ENCODE results near the gene PRKCA. TPM values are rescaled to one million over a fixed set of nuclear protein-coding genes. Genes with fewer than 3 reads are reported as not detected.

The PRKCA gene
- total and polyA plus RNA-seq, 9 of the 15 experiments (the other 6 are each of a cell fraction or from before 2014, with no cell fraction given): 3.2 to 33.0 (median 17.8) TPM

DNA sequence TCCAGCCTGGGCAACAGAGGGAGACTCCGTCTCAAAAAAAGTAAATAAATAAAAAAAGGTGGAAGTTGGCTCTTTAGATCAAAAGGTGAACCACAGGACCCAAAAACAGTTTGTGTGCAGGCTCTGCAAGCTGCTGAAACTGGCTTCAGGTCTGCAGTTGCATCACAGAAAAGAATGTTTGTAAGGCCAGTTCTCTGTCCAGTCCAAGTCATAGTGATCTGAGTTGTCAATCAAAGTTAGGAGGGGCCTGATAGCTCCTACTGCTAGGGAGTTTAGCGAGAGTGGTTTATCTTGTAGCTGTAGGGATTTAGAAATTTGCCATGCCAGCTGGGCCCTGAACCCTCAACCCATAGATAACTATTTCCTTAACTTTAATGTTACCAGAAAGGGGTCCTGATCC is 431.3 kb downstream of the PRKCA start:
- no peak overlapping the region for H3K27ac ChIP-seq (ENCODE audit: extremely low read depth, low read depth, low read length)
- no peaks in the 10 kb centered on the region for H3K9me1 ChIP-seq (ENCODE audit: control insufficient read depth, insufficient read depth, low read length)
- 53% methylated on average over 2 of the region's 2 CpGs for WGBS (ENCODE audit: insufficient coverage, low coverage, missing lambda C conversion rate)
- H3K4me3 ChIP-seq: no peak overlapping the region
- H3K27me3 ChIP-seq (ENCODE audit: control insufficient read depth in 2 of 2, insufficient read depth in 2 of 2, low read length in 2 of 2): no peaks in the 10 kb centered on the region
- no peaks in the 10 kb centered on the region for H3K79me2 ChIP-seq (ENCODE audit: control insufficient read depth, insufficient read depth, low read length)
- H4K20me1 ChIP-seq (replicated peaks; ENCODE audit: control insufficient read depth, insufficient read depth, low read length): no peaks in the 10 kb centered on the region
- no peak overlapping the region for H3K4me2 ChIP-seq (ENCODE audit: insufficient read depth, low read length)
- no peak for ATAC-seq
- BruUV-seq (replicated peaks): no TSS peak
- POLR2A ChIA-PET: interaction anchor here (0.6 to 0.9 kb wide), 3 partner anchors 10 to 180 kb away, joined by 3 read pairs; no protein-coding TSS in a partner anchor
- in situ Hi-C loops (cut with MboI): no loop called here
- no peak overlapping the region for H2AFZ ChIP-seq (ENCODE audit: low read depth, low read length)
- peaks cover 0 to 3% of the 10 kb centered on the region in 2 experiments; a peak in 2 of 5 replicates for H3K4me1 ChIP-seq (replicated peaks in 1 of 2; ENCODE audit: control insufficient read depth in 2 of 2, insufficient read depth in 2 of 2, low read length in 2 of 2)
- H3K9ac ChIP-seq (ENCODE audit: insufficient read depth in 1 of 2, low read depth in 2 of 2, low read length in 2 of 2): no peak overlapping the region
- CTCF ChIA-PET (ENCODE audit: low intra/inter-chr PET ratio): no interaction called here
- intact Hi-C loops (cut with micrococcal nuclease): no loop called here
- TF ChIP-seq, protein P1, sequence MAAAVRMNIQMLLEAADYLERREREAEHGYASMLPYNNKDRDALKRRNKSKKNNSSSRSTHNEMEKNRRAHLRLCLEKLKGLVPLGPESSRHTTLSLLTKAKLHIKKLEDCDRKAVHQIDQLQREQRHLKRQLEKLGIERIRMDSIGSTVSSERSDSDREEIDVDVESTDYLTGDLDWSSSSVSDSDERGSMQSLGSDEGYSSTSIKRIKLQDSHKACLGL (CRISPR knock-in tag; IDR thresholded peaks at IDR 0.05; ENCODE audit: borderline replicate concordance, poor library complexity, severe bottlenecking): no peak
- TF ChIP-seq ETS2 (tag; IDR thresholded peaks at IDR 0.05; ENCODE audit: borderline replicate concordance, poor library complexity, severe bottlenecking): no peak
- TF ChIP-seq, protein P2, sequence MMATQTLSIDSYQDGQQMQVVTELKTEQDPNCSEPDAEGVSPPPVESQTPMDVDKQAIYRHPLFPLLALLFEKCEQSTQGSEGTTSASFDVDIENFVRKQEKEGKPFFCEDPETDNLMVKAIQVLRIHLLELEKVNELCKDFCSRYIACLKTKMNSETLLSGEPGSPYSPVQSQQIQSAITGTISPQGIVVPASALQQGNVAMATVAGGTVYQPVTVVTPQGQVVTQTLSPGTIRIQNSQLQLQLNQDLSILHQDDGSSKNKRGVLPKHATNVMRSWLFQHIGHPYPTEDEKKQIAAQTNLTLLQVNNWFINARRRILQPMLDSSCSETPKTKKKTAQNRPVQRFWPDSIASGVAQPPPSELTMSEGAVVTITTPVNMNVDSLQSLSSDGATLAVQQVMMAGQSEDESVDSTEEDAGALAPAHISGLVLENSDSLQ (IDR thresholded peaks at IDR 0.05): peak; percentile 77
- TF ChIP-seq POLR3G (IDR thresholded peaks at IDR 0.05; ENCODE audit: extremely low read depth, insufficient read length, insufficient replicate concordance): no peak
- TF ChIP-seq ZNF696 (CRISPR knock-in tag; conservative IDR thresholded peaks at IDR 0.05): no peak
- TF ChIP-seq ZNF239 (CRISPR knock-in tag; IDR thresholded peaks at IDR 0.05): no peak
- no peak for TF ChIP-seq HNRNPK (IDR thresholded peaks at IDR 0.05; ENCODE audit: low read depth, low read length, poor library complexity, severe bottlenecking)
- TF ChIP-seq, protein P3, sequence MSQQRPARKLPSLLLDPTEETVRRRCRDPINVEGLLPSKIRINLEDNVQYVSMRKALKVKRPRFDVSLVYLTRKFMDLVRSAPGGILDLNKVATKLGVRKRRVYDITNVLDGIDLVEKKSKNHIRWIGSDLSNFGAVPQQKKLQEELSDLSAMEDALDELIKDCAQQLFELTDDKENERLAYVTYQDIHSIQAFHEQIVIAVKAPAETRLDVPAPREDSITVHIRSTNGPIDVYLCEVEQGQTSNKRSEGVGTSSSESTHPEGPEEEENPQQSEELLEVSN (IDR thresholded peaks at IDR 0.05; ENCODE audit: borderline replicate concordance in 1 of 2, extremely low read depth in 1 of 2, insufficient read depth in 1 of 2, insufficient read length in 1 of 2, low read depth in 1 of 2, low read length in 1 of 2, poor library complexity in 1 of 2, severe bottlenecking in 1 of 2): no peak
- DNase-seq (ENCODE audit: extremely low read depth in 1 of 4, low spot score in 3 of 4): no peak
- no peaks in the 10 kb centered on the region for H3K9me3 ChIP-seq (replicated peaks; ENCODE audit: control insufficient read depth, insufficient read depth, low read depth, low read length)
- peaks cover 31% of the 10 kb centered on the region; the same call in 2 of the 3 replicates for H3K36me3 ChIP-seq (ENCODE audit: control insufficient read depth, insufficient read depth, low read length)
- FAIRE-seq: no peak

Data from K562 (cell line).